Kidney (tissue), 14 donors: ENCODE data around the gene UGDH. TPM values are rescaled to one million over a fixed set of nuclear protein-coding genes. Genes with fewer than 3 reads are reported as not detected.
A peak's percentile ranks its signal among the peaks of the same experiment; 100 is the strongest.

ENCODE experiments used
- DNase-seq, 5 donors: peaks; one replicate each; pipeline ENCODE4 v3.0.0-alpha.2; 2013 to 2020
- FAIRE-seq: peaks from 2 replicates; lab custom pipeline; 2012; peaks lifted over from hg19 to GRCh38; lab: Jason Lieb, UNC
- H3K27ac ChIP-seq, 2 donors: one replicate each; pipeline ENCODE4 v1.7.0; 2013; ENCODE audit warnings: low read depth in 2 of 2, low read length in 2 of 2, inconsistent platforms in 1 of 2
- H3K27me3 ChIP-seq: one replicate; pipeline ENCODE4 v1.7.1; 2013; ENCODE audit warnings: low read length, inconsistent platforms; ENCODE audit not compliant: control insufficient read depth, insufficient read depth
- H3K36me3 ChIP-seq, 3 donors: one replicate each; pipeline versions ENCODE4 v1.7.0 to v1.7.1; 2013; ENCODE audit warnings: low read length in 3 of 3, control low read depth in 1 of 3, inconsistent platforms in 1 of 3; ENCODE audit not compliant: insufficient read depth in 3 of 3, control insufficient read depth in 2 of 3
- H3K4me1 ChIP-seq, 3 donors: one replicate each; pipeline versions ENCODE4 v1.7.0 to v1.7.1; 2013; ENCODE audit warnings: low read length in 3 of 3, inconsistent platforms in 1 of 3, low read depth in 1 of 3; ENCODE audit not compliant: control insufficient read depth in 2 of 3, insufficient read depth in 2 of 3
- H3K4me3 ChIP-seq, 3 donors: one replicate each; pipeline versions ENCODE4 v1.7.0 to v1.8.1; 2013; ENCODE audit warnings: low read length in 3 of 3, control low read depth in 1 of 3, inconsistent platforms in 1 of 3
- H3K9ac ChIP-seq, 3 donors: one replicate each; pipeline versions ENCODE4 v1.7.0 to v1.7.1; 2013; ENCODE audit warnings: low read length in 3 of 3, control low read depth in 1 of 3, inconsistent platforms in 1 of 3
- H3K9me3 ChIP-seq, 3 donors: one replicate each; pipeline versions ENCODE4 v1.7.0 to v1.7.1; 2013; ENCODE audit warnings: low read length in 3 of 3, control low read depth in 1 of 3, inconsistent platforms in 1 of 3; ENCODE audit not compliant: control insufficient read depth in 2 of 3, insufficient read depth in 1 of 3
- CTCF ChIP-seq: IDR thresholded peaks from 3 replicates; pipeline ENCODE4 v1.5.1; 2012; ENCODE audit warnings: mild to moderate bottlenecking, moderate library complexity, borderline replicate concordance; ENCODE audit not compliant: insufficient read depth; ENCODE audit errors: extremely low read depth
- intact Hi-C: fragments of 100-400 bp; cut with DNase I; formaldehyde crosslinking; loops from one replicate; pipeline ENCODE4 v1.11.1; 2022
- polyA plus RNA-seq: library from polyadenylated mRNA; stranded (reverse); fragments of 350-450 nt; fragmentation: Illumina TruSeq; extraction: RNeasy Lipid Tissue Mini Kit (QIAGEN cat#74804); gene quantifications from one replicate; pipeline ENCODE4 v1.2.3, GENCODE V29; 2014; ENCODE audit warnings: low read depth, low replicate concordance; ENCODE audit not compliant: insufficient read depth
- total RNA-seq: library from RNA; stranded (reverse); fragmentation: NEBNext Ultra II Directional; extraction: Animal tissue kit (Norgen Biotek cat#: 25700); gene quantifications from one replicate; pipeline ENCODE4 v1.2.1, GENCODE V29; 2021
- donor health status: control.
- donor health status: control.
- donor health status: control.
- donor health status: control.
- donor health status: control.
- donor health status: DM: yes; HTN: yes; CAD: no.
- donor health status: Normal renal cell carcinoma (clear cell type).

Gene UGDH
- total and polyA plus RNA-seq, 2 donors from 2014 or later = 28.2 to 79.4 TPM

DNA sequence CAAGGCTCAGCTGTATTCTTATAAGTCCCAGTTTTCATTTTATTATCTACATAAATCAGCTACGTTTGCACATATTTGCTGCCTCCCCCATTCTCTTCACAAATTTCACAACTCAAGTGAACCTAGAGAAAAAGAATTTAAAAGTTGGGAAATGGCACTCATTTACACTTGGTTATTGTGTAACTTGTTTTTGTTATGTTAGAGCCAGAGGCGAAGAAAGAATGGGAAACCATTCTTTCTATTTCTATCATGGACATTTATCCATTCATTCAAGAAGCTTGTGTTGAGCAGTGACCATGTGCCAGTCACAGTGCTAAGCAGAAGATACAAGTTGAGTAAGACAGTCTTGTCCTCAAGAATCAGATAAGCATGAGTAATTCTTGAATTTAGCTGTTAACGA lies 54.8 kb downstream of the UGDH start:
- Histone ChIP-seq H3K9ac (no peak overlapping the region), H3K36me3 (peaks cover 0 to 3% (median 2%) of the 10 kb centered on the region in 3 donors), H3K27me3 (no peaks in the 10 kb centered on the region), H3K4me3 (no peak overlapping the region), H3K27ac (no peak overlapping the region), H3K4me1 (peaks cover 0 to 12% (median 0%) of the 10 kb centered on the region in 3 donors), H3K9me3 (no peaks in the 10 kb centered on the region)
- intact Hi-C loops = no loop called here
- TF ChIP-seq CTCF = no peak
- no peak for FAIRE-seq
- no peak for DNase-seq

GRCh38 chr4:39470402-39470801 lies 56.8 kb downstream of the UGDH start:
- H3K9ac ChIP-seq = no peak overlapping the region
- intact Hi-C loops = no loop called here
- peak; percentile 42 for FAIRE-seq

DNA sequence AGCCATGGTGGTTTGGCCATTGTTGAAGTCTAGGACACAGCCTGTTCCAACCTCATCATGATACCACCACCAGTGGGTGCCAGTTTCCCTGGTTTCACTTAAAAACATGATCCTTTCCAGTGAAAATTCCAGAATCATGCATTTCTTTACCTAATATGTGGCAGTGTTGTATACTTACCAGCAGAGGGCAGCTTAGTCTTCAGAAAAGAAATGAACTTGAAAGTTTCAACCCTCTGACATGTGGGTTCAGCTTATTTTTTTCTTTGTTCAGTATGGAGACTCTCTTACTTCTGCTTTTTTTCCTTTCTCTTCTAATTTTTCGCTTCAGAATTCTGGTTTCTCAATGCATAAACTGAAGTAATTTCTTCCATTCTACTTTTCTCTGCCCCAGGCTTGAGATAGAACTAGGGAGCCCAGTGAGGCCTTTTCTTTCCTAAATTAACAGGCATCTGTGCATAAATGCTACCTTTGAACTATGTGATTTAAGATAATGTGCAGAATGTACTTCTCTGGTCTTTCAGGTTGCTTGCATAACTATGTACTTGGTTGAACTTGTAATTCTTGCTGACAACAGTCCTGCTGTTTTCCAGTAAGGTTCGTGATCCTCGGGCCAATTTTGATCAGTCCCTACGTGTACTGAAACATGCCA lies 57.7 kb downstream of the UGDH start:
- peaks cover 0 to 13% (median 0%) of the 10 kb centered on the region in 3 donors for H3K4me1 ChIP-seq
- H3K9me3 ChIP-seq = no peaks in the 10 kb centered on the region
- intact Hi-C loops = no loop called here
- H3K27me3 ChIP-seq = no peaks in the 10 kb centered on the region
- H3K27ac ChIP-seq = peak overlapping the region; percentile 59 to 64
- peak in 4 of 5 donors; percentile 57 to 95 (median 82) for DNase-seq
- peak; percentile 80 for TF ChIP-seq CTCF
- peak; percentile 90 for FAIRE-seq
- H3K4me3 ChIP-seq = no peak overlapping the region
- H3K36me3 ChIP-seq = peaks cover 0 to 5% (median 0%) of the 10 kb centered on the region in 3 donors
- no peak overlapping the region for H3K9ac ChIP-seq

More at GRCh38 chr4:39470402-39470801, 56.8 kb downstream of the UGDH start:
- Histone ChIP-seq H3K27me3 (no peaks in the 10 kb centered on the region), H3K9me3 (no peaks in the 10 kb centered on the region), H3K36me3 (no peaks in the 10 kb centered on the region), H3K4me3 (no peak overlapping the region), H3K27ac (peak overlapping the region in 1 of 2 donors; percentile 41), H3K4me1 (peaks cover 0 to 13% (median 0%) of the 10 kb centered on the region in 3 donors)
- no peak for DNase-seq
- TF ChIP-seq CTCF = no peak
